ENCODE results near the gene TFIP11. TPM values are rescaled to one million over a fixed set of nuclear protein-coding genes. Genes with fewer than 3 reads are reported as not detected.

TFIP11 gene
- total and polyA plus RNA-seq, 2 of the 8 experiments (the other 6 are each of a cell fraction or from before 2014, with no cell fraction given) = 18.1 to 28.3 TPM

DNA sequence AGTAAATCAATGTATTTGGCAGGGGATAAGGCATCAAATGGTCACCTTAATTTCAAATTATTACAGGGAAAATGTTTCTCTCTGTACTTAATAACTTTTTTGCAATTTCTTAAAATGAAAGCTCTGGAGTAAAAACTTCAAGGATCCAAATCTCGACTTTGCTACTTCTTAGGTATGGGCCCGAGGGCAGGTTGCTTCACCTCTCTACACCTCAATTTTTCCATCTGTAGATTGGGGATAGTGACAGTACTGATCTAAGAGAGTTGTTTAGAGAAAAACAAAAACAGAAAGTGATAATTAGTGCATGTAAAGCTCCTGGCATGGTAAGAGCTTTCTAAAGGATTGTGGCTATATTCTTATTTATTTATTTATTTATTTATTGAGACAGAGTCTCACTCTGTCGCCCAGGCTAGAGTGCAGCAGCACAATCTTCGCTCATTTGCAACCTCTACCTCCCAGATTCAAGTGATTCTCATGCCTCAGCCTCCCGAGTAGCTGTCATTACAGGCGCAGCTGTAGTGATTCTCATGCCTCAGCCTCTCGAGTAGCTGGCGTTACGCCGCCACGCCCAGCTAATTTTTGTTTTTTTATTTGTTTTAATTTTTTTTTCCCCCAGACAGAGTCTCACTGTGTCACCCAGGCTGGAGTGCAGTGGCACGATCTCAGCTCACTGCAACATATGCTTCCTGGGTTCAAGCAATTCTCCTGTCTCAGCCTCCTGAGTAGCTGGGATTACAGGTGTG, 2.3 kb upstream of the TFIP11 start:
- Histone ChIP-seq H4K91ac (replicated peaks; ENCODE audit: insufficient read length, low read length) (no peak overlapping the region), H2BK12ac (ENCODE audit: low read depth, low read length) (no peak overlapping the region), H3K4me2 (ENCODE audit: insufficient read depth in 1 of 2, low read depth in 2 of 2, low read length in 2 of 2) (no peak overlapping the region; a peak in 1 of 4 replicates), H3K4me1 (replicated peaks in 1 of 4; ENCODE audit: control insufficient read depth in 3 of 4, insufficient read depth in 4 of 4, low read length in 3 of 4) (peaks cover 0 to 5% (median 3%) of the 10 kb centered on the region in 4 experiments; a peak in 3 of 7 replicates), H2BK120ac (replicated peaks; ENCODE audit: low read depth, low read length) (no peak overlapping the region), H2BK5ac (ENCODE audit: low read depth, low read length) (no peak overlapping the region), H3K14ac (ENCODE audit: insufficient read length) (no peak overlapping the region), H3K18ac (ENCODE audit: extremely low read depth, low read length) (no peak overlapping the region), H3K79me2 (ENCODE audit: control insufficient read depth in 1 of 2, insufficient read depth in 2 of 2, low read length in 2 of 2) (peaks cover 4 to 19% of the 10 kb centered on the region in 2 experiments), H3K36me3 (ENCODE audit: control insufficient read depth in 2 of 4, insufficient read depth in 4 of 4, low read length in 3 of 4) (peaks cover 2 to 6% (median 5%) of the 10 kb centered on the region in 4 experiments; a peak in 4 of 8 replicates), H3K23me2 (ENCODE audit: low read depth, low read length) (peaks cover 6% of the 10 kb centered on the region; the same call in 1 of the 2 replicates), H4K5ac (ENCODE audit: insufficient read length, low read depth, low read length) (no peak overlapping the region), H3K56ac (replicated peaks; ENCODE audit: insufficient read length, low read depth, low read length) (no peak overlapping the region), H2AK5ac (ENCODE audit: low read depth, low read length) (no peak overlapping the region), H3K23ac (ENCODE audit: insufficient read length) (no peak overlapping the region), H3K9me3 (ENCODE audit: insufficient read depth in 2 of 2, low read depth in 1 of 2, low read length in 1 of 2) (no peaks in the 10 kb centered on the region), H2AFZ (ENCODE audit: low read length) (no peak overlapping the region), H3K9ac (replicated peaks in 1 of 4; ENCODE audit: extremely low read depth in 1 of 4, low read depth in 3 of 4, low read length in 3 of 4) (no peak overlapping the region), H4K20me1 (replicated peaks in 1 of 2; ENCODE audit: control insufficient read depth in 1 of 2, insufficient read depth in 2 of 2, low read length in 2 of 2) (no peaks in the 10 kb centered on the region), H4K8ac (ENCODE audit: extremely low read depth, insufficient read depth, low read length) (no peak overlapping the region), H3K4ac (replicated peaks; ENCODE audit: insufficient read length, low read depth, low read length) (no peak overlapping the region), H3K27ac (ENCODE audit: low read depth, low read length) (no peak overlapping the region), H3K27me3 (replicated peaks in 1 of 4; ENCODE audit: control insufficient read depth in 3 of 4, extremely low read depth in 1 of 4, insufficient read depth in 3 of 4, low read length in 3 of 4) (no peaks in the 10 kb centered on the region), H2BK20ac (ENCODE audit: low read length) (no peak overlapping the region), H2BK15ac (ENCODE audit: low read length) (no peak overlapping the region), H3K79me1 (ENCODE audit: low read depth, low read length) (no peaks in the 10 kb centered on the region; the same call in 1 of the 2 replicates), H3K4me3 (ENCODE audit: extremely low read depth in 1 of 4, insufficient read depth in 2 of 4, low read depth in 3 of 4, low read length in 4 of 4) (no peak overlapping the region)
- TF ChIP-seq SIX5 (IDR thresholded peaks at IDR 0.05; ENCODE audit: low read depth, low read length) = no peak
- no peak for TF ChIP-seq GTF2F1 (IDR thresholded peaks at IDR 0.05; ENCODE audit: borderline replicate concordance, low read depth, low read length)
- no peak for TF ChIP-seq CREB1 (IDR thresholded peaks at IDR 0.05)
- no peak for TF ChIP-seq FOSL1 (IDR thresholded peaks at IDR 0.05; ENCODE audit: insufficient read depth, low read depth, low read length)
- TF ChIP-seq, protein P1, sequence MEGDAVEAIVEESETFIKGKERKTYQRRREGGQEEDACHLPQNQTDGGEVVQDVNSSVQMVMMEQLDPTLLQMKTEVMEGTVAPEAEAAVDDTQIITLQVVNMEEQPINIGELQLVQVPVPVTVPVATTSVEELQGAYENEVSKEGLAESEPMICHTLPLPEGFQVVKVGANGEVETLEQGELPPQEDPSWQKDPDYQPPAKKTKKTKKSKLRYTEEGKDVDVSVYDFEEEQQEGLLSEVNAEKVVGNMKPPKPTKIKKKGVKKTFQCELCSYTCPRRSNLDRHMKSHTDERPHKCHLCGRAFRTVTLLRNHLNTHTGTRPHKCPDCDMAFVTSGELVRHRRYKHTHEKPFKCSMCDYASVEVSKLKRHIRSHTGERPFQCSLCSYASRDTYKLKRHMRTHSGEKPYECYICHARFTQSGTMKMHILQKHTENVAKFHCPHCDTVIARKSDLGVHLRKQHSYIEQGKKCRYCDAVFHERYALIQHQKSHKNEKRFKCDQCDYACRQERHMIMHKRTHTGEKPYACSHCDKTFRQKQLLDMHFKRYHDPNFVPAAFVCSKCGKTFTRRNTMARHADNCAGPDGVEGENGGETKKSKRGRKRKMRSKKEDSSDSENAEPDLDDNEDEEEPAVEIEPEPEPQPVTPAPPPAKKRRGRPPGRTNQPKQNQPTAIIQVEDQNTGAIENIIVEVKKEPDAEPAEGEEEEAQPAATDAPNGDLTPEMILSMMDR (IDR thresholded peaks at IDR 0.05; ENCODE audit: control extremely low read depth in 1 of 3, insufficient read depth in 1 of 3, low read depth in 1 of 3, low read length in 3 of 3) = no peak
- CTCF ChIA-PET (ENCODE audit: partially characterized antibody) = interaction anchor here (0.6 to 1.8 kb wide), 3 partner anchors 23 to 599 kb away, joined by 3 to 5 read pairs (median 3); no protein-coding TSS in a partner anchor
- 92% methylated on average over 12 of the region's 12 CpGs; no CpG with 5 or more reads in 1 of the 2 experiments for WGBS, 2 experiments (ENCODE audit: extremely low coverage in 1 of 2, insufficient coverage in 1 of 2, insufficient read length in 1 of 2, insufficient replicate concordance in 2 of 2, low coverage in 1 of 2, low lambda C conversion rate in 2 of 2, missing lambda C conversion rate in 1 of 2)
- FAIRE-seq (no peak), DNase-seq (ENCODE audit: low read depth in 1 of 2, low spot score in 2 of 2) (no peak)
- POLR2A ChIA-PET (ENCODE audit: partially characterized antibody) = interaction anchor here (0.7 to 2.3 kb wide), 6 partner anchors 11 to 158 kb away, joined by 3 to 9 read pairs (median 4); partner anchors contain the start of genes HPS4 and SRRD
